Gastrocnemius medialis (tissue), 4 donors: ENCODE data around the gene CSRP2.

Experiments used
- POLR2A ChIP-seq, 2 donors: fragments of 450-650 bp; IDR thresholded peaks; one replicate each; pipeline ENCODE4 v1.6.1; 2017; ENCODE audit warnings: antibody characterized with exemption in 2 of 2, mild to moderate bottlenecking in 2 of 2, moderate library complexity in 2 of 2
- TF ChIP-seq, protein P1 (sequence below), 5 experiments: fragments of 450-650 bp in 3 of 5; fragments of 200-600 bp in 2 of 5; sonication (generic) in 2 of 5; IDR thresholded peaks in 4 of 5; conservative IDR thresholded peaks in 1 of 5; 1 replicate in 4 of 5; 2 replicates in 1 of 5; pipeline ENCODE4 v1.5.1; 2016 to 2019; ENCODE audit warnings: antibody characterized with exemption in 5 of 5, mild to moderate bottlenecking in 3 of 5, moderate library complexity in 3 of 5

DNA sequence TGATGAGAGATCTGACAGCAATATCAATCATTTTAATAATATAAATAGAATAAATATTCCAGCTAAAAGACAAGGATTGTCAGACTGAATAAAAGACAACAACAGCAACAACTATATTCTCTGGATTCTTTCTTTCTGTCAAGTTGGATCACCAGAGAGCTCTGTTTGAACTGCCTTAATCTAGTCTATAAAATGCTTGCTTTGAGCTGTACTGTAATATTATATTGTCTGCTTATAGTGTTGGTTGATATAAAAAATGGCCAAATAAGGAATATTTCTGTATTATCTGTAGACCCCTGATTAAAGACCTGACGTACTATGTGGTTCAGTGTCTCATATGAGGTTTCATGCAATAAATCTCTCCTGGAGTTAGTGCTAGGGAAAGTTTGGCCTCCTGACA is 46.3 kb upstream of the CSRP2 start:
- TF ChIP-seq, protein P1, sequence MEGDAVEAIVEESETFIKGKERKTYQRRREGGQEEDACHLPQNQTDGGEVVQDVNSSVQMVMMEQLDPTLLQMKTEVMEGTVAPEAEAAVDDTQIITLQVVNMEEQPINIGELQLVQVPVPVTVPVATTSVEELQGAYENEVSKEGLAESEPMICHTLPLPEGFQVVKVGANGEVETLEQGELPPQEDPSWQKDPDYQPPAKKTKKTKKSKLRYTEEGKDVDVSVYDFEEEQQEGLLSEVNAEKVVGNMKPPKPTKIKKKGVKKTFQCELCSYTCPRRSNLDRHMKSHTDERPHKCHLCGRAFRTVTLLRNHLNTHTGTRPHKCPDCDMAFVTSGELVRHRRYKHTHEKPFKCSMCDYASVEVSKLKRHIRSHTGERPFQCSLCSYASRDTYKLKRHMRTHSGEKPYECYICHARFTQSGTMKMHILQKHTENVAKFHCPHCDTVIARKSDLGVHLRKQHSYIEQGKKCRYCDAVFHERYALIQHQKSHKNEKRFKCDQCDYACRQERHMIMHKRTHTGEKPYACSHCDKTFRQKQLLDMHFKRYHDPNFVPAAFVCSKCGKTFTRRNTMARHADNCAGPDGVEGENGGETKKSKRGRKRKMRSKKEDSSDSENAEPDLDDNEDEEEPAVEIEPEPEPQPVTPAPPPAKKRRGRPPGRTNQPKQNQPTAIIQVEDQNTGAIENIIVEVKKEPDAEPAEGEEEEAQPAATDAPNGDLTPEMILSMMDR (IDR thresholded peaks at IDR 0.05 in 4 of 5, conservative IDR thresholded peaks at IDR 0.05 in 1 of 5) = no peak
- no peak for TF ChIP-seq POLR2A (IDR thresholded peaks at IDR 0.05)
